Measurements from ENCODE around the gene MCU.

- no peak for TF ChIP-seq YY1 (IDR thresholded peaks at IDR 0.05; ENCODE audit: extremely low read depth, insufficient replicate concordance, low read depth, low read length)
- TF ChIP-seq CTCF (IDR thresholded peaks at IDR 0.05 in 2 of 3, conservative IDR thresholded peaks at IDR 0.05 in 1 of 3; ENCODE audit: borderline replicate concordance in 1 of 3, insufficient read depth in 1 of 3, low read depth in 2 of 3, low read length in 2 of 3): no peak
- TF ChIP-seq ATF3 (IDR thresholded peaks at IDR 0.05): no peak
- TF ChIP-seq POLR2A (IDR thresholded peaks at IDR 0.05; ENCODE audit: borderline replicate concordance, extremely low read depth, insufficient read depth, insufficient read length): no peak
- no peak for TF ChIP-seq ZNF274 (IDR thresholded peaks at IDR 0.05; ENCODE audit: low read depth, low read length)
- TF ChIP-seq, protein P1, sequence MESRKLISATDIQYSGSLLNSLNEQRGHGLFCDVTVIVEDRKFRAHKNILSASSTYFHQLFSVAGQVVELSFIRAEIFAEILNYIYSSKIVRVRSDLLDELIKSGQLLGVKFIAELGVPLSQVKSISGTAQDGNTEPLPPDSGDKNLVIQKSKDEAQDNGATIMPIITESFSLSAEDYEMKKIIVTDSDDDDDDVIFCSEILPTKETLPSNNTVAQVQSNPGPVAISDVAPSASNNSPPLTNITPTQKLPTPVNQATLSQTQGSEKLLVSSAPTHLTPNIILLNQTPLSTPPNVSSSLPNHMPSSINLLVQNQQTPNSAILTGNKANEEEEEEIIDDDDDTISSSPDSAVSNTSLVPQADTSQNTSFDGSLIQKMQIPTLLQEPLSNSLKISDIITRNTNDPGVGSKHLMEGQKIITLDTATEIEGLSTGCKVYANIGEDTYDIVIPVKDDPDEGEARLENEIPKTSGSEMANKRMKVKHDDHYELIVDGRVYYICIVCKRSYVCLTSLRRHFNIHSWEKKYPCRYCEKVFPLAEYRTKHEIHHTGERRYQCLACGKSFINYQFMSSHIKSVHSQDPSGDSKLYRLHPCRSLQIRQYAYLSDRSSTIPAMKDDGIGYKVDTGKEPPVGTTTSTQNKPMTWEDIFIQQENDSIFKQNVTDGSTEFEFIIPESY (IDR thresholded peaks at IDR 0.05; ENCODE audit: extremely low read depth, insufficient replicate concordance, low read length): no peak
- TF ChIP-seq REST (IDR thresholded peaks at IDR 0.05; ENCODE audit: low read depth): no peak
- no peak for TF ChIP-seq ELF1 (IDR thresholded peaks at IDR 0.05; ENCODE audit: borderline replicate concordance, low read depth)
- TF ChIP-seq POLR2AphosphoS5 (IDR thresholded peaks at IDR 0.05; ENCODE audit: low read depth, low read length): no peak
- TF ChIP-seq, protein P2, sequence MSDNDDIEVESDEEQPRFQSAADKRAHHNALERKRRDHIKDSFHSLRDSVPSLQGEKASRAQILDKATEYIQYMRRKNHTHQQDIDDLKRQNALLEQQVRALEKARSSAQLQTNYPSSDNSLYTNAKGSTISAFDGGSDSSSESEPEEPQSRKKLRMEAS (IDR thresholded peaks at IDR 0.05): no peak
- TF ChIP-seq SP1 (IDR thresholded peaks at IDR 0.05; ENCODE audit: low read depth): no peak
- no peak for TF ChIP-seq RAD21 (IDR thresholded peaks at IDR 0.05; ENCODE audit: low read depth)
Observed at GRCh38 chr10:72728462-72728861, 36.5 kb downstream of the MCU start.

Data from HCT116 (cell line).